ENCODE results near the gene RALY. TPM values are rescaled to one million over a fixed set of nuclear protein-coding genes. Genes with fewer than 3 reads are reported as not detected.

Gene RALY
- total RNA-seq, 4 donors from 2014 or later, result 100 to 115 (median 106) TPM

- Histone ChIP-seq H3K4me1 (peaks cover 3 to 73% (median 16%) of the 10 kb centered on the region in 4 donors), H3K27ac (no peak overlapping the region), H3K4me3 (no peak overlapping the region), H3K36me3 (no peaks in the 10 kb centered on the region), H3K27me3 (no peaks in the 10 kb centered on the region), H3K9me3 (no peaks in the 10 kb centered on the region)
- no peak for DNase-seq
- TF ChIP-seq CTCF (IDR thresholded peaks at IDR 0.05), result no peak
- TF ChIP-seq POLR2A (IDR thresholded peaks at IDR 0.05), result no peak
Observed at GRCh38 chr20:34012330-34012729, 18.6 kb downstream of the RALY start.

- Histone ChIP-seq H3K9me3 (no peaks in the 10 kb centered on the region), H3K27ac (no peak overlapping the region), H3K27me3 (no peaks in the 10 kb centered on the region), H3K36me3 (no peaks in the 10 kb centered on the region), H3K4me1 (peaks cover 3 to 71% (median 16%) of the 10 kb centered on the region in 4 donors), H3K4me3 (no peak overlapping the region)
- DNase-seq, result no peak
- TF ChIP-seq CTCF (IDR thresholded peaks at IDR 0.05), result no peak
- TF ChIP-seq POLR2A (IDR thresholded peaks at IDR 0.05), result no peak
Observed at GRCh38 chr20:34012735-34013134, 19.0 kb downstream of the RALY start.

GRCh38 chr20:34013554-34013953, 19.8 kb downstream of the RALY start:
- Histone ChIP-seq H3K9me3 (no peaks in the 10 kb centered on the region), H3K27me3 (no peaks in the 10 kb centered on the region), H3K36me3 (no peaks in the 10 kb centered on the region), H3K4me1 (peaks cover 0 to 71% (median 16%) of the 10 kb centered on the region in 4 donors), H3K27ac (no peak overlapping the region), H3K4me3 (no peak overlapping the region)
- no peak for TF ChIP-seq CTCF (IDR thresholded peaks at IDR 0.05)
- no peak for TF ChIP-seq POLR2A (IDR thresholded peaks at IDR 0.05)
- no peak for DNase-seq

GRCh38 chr20:34014878-34015277, 21.2 kb downstream of the RALY start:
- TF ChIP-seq POLR2A (IDR thresholded peaks at IDR 0.05), result no peak
- TF ChIP-seq CTCF (IDR thresholded peaks at IDR 0.05), result no peak
- Histone ChIP-seq H3K4me1 (peaks cover 0 to 60% (median 10%) of the 10 kb centered on the region in 4 donors), H3K9me3 (no peaks in the 10 kb centered on the region), H3K27me3 (no peaks in the 10 kb centered on the region), H3K4me3 (no peak overlapping the region), H3K36me3 (no peaks in the 10 kb centered on the region), H3K27ac (no peak overlapping the region)
- no peak for DNase-seq

GRCh38 chr20:34015401-34016335, 22.0 kb downstream of the RALY start:
- Histone ChIP-seq H3K4me3 (no peak overlapping the region), H3K27ac (no peak overlapping the region), H3K36me3 (no peaks in the 10 kb centered on the region), H3K4me1 (peaks cover 0 to 53% (median 10%) of the 10 kb centered on the region in 4 donors), H3K27me3 (no peaks in the 10 kb centered on the region), H3K9me3 (no peaks in the 10 kb centered on the region)
- no peak for DNase-seq
- TF ChIP-seq CTCF (IDR thresholded peaks at IDR 0.05) (no peak), POLR2A (IDR thresholded peaks at IDR 0.05) (no peak)

Data from Peyer's patch (tissue), 4 donors.